Peyer's patch (tissue), 4 donors: ENCODE results near the gene HS6ST1. TPM values are rescaled to one million over a fixed set of nuclear protein-coding genes. Genes with fewer than 3 reads are reported as not detected.

Experiments
- DNase-seq, 3 donors: peaks; one replicate each; pipeline ENCODE4 v3.0.0-alpha.2; 2017 to 2019
- H3K27ac ChIP-seq, 4 donors: fragments of 200-600 bp; sonication (generic); one replicate each; pipeline ENCODE4 v1.5.1; 2016 to 2019
- H3K27me3 ChIP-seq, 2 donors: fragments of 200-600 bp; sonication (generic); one replicate each; pipeline ENCODE4 v1.5.1; 2019
- H3K36me3 ChIP-seq, 3 donors: fragments of 200-600 bp; sonication (generic); one replicate each; pipeline ENCODE4 v1.5.1; 2016 to 2019
- H3K4me1 ChIP-seq, 4 donors: fragments of 200-600 bp; sonication (generic); one replicate each; pipeline ENCODE4 v1.5.1; 2016 to 2019
- H3K4me3 ChIP-seq, 4 donors: fragments of 200-600 bp; sonication (generic); 1 replicate in 3 of 4; 2 replicates in 1 of 4; pipeline ENCODE4 v1.5.1; 2016 to 2019; ENCODE audit warnings: mild to moderate bottlenecking in 1 of 4
- H3K9me3 ChIP-seq, 4 donors: fragments of 200-600 bp; sonication (generic); one replicate each; pipeline ENCODE4 v1.5.1; 2016 to 2019; ENCODE audit warnings: mild to moderate bottlenecking in 1 of 4
- CTCF ChIP-seq, 6 experiments: fragments of 450-650 bp in 4 of 6; fragments of 200-600 bp in 2 of 6; sonication (generic) in 1 of 6; IDR thresholded peaks; one replicate each; pipeline ENCODE4 v1.5.1; 2017 to 2019; ENCODE audit warnings: antibody characterized with exemption in 6 of 6, mild to moderate bottlenecking in 3 of 6, moderate library complexity in 1 of 6
- POLR2A ChIP-seq, 2 donors: fragments of 450-650 bp; IDR thresholded peaks; one replicate each; pipeline ENCODE4 v1.5.1; 2017; ENCODE audit warnings: antibody characterized with exemption in 2 of 2, mild to moderate bottlenecking in 2 of 2, moderate library complexity in 2 of 2
- total RNA-seq, 4 donors: library from RNA; depleted of rRNA; stranded (reverse); fragments of >200 nt; gene quantifications; one replicate each; pipeline ENCODE4 v1.1.0, GENCODE V29; 2016

The HS6ST1 gene
- total RNA-seq, 4 donors from 2014 or later = 16.5 to 52.0 (median 40.2) TPM

GRCh38 chr2:128326346-128326745, 7.7 kb upstream of the HS6ST1 start:
- no peaks in the 10 kb centered on the region for H3K27me3 ChIP-seq
- H3K4me3 ChIP-seq = no peak overlapping the region
- TF ChIP-seq CTCF (IDR thresholded peaks at IDR 0.05) (no peak), POLR2A (IDR thresholded peaks at IDR 0.05) (no peak)
- no peaks in the 10 kb centered on the region for H3K36me3 ChIP-seq
- no peak overlapping the region for H3K27ac ChIP-seq
- DNase-seq = no peak
- peaks cover 0 to 8% (median 3%) of the 10 kb centered on the region in 4 donors for H3K4me1 ChIP-seq
- no peaks in the 10 kb centered on the region for H3K9me3 ChIP-seq

- Histone ChIP-seq H3K4me1 (peaks cover 0 to 9% (median 4%) of the 10 kb centered on the region in 4 donors), H3K9me3 (no peaks in the 10 kb centered on the region), H3K27me3 (no peaks in the 10 kb centered on the region), H3K4me3 (no peak overlapping the region), H3K36me3 (no peaks in the 10 kb centered on the region), H3K27ac (peak overlapping the region in 1 of 4 donors; percentile 12)
- DNase-seq = peak in 2 of 3 donors; percentile 10 to 43
- no peak for TF ChIP-seq POLR2A (IDR thresholded peaks at IDR 0.05)
- no peak for TF ChIP-seq CTCF (IDR thresholded peaks at IDR 0.05)
Observed at GRCh38 chr2:128325611-128326181, 7.0 kb upstream of the HS6ST1 start.

GRCh38 chr2:128324897-128325410, 6.3 kb upstream of the HS6ST1 start:
- no peak for TF ChIP-seq CTCF (IDR thresholded peaks at IDR 0.05)
- no peak for TF ChIP-seq POLR2A (IDR thresholded peaks at IDR 0.05)
- Histone ChIP-seq H3K4me3 (no peak overlapping the region), H3K36me3 (no peaks in the 10 kb centered on the region), H3K9me3 (no peaks in the 10 kb centered on the region), H3K27ac (no peak overlapping the region), H3K4me1 (peaks cover 0 to 9% (median 4%) of the 10 kb centered on the region in 4 donors), H3K27me3 (no peaks in the 10 kb centered on the region)
- peak in 2 of 3 donors; percentile 8 to 36 for DNase-seq

DNA sequence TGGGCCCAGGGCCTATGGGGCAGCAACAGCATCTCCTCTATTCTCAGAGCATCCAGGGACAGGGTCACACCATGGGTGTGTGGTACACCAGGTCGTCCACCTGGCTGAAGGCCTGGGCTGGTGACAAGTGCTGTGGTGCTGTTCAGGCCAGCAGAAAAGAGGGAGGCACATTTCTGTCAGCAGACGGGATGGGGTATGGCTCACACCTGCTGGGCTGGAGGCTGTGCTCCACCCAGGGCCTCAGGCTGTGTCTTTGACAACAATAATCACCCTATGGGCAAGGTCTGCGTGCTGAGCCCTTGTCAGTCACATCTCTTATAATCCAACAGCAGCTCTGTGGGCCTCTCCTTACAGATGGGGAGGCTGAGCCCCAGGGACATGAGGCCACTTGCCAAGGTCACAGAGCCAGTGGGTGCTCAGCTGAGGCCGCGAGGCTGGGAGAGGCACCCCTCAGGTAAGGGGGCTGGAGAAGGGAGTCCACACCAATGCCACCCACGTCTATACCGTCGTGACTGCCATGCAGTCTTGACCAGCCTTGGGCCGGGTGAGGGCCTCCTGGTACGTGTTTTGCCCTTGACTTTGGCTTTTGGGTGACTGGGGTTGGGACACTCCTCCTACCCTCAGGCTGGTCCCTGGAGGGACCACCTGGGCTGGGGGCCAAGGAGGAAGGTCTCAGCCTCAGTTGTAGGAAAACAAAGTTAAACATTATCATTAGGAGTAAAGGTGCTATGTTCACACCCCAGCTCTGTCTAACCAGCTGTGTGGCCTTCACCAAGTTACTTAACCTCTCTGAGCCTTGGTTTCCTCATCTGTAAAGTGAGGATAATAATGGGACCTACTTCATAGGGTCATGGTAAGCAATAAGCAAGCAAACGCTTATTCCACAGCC, 5.6 kb upstream of the HS6ST1 start:
- peak in 2 of 3 donors; percentile 14 to 34 for DNase-seq

DNA sequence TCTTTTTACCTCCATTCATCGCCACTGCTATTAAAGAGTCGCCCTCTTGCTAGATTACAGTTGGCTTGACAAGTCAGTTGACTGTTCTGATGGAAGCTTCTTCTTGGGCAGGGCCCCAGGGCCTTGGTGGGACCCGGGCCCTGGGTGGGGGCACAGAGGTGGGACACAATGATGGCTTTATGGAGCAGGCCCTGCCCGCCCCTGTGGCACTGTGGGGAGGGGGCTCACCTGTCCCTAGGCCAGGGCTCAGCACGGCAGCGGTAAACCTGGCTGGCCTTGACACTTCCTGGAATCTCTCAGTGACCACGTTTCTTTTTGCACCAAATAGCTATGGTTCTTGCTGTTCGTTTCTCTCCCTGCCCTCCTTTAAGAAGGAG, 4.9 kb upstream of the HS6ST1 start:
- DNase-seq = peak; percentile 6 to 45 (median 37)
- H3K4me3 ChIP-seq = no peak overlapping the region
- H3K27me3 ChIP-seq = no peaks in the 10 kb centered on the region
- no peaks in the 10 kb centered on the region for H3K36me3 ChIP-seq
- TF ChIP-seq POLR2A (IDR thresholded peaks at IDR 0.05) (no peak), CTCF (IDR thresholded peaks at IDR 0.05) (no peak)
- H3K9me3 ChIP-seq = no peaks in the 10 kb centered on the region
- H3K4me1 ChIP-seq = peaks cover 0 to 14% (median 7%) of the 10 kb centered on the region in 4 donors
- peak overlapping the region in 2 of 4 donors; percentile 57 to 81 for H3K27ac ChIP-seq

More for the DNA sequence above, 5.6 kb upstream of the HS6ST1 start:
- H3K4me3 ChIP-seq = no peak overlapping the region
- H3K36me3 ChIP-seq = no peaks in the 10 kb centered on the region
- no peaks in the 10 kb centered on the region for H3K27me3 ChIP-seq
- H3K4me1 ChIP-seq = peaks cover 0 to 11% (median 5%) of the 10 kb centered on the region in 4 donors
- H3K27ac ChIP-seq = no peak overlapping the region
- TF ChIP-seq CTCF (IDR thresholded peaks at IDR 0.05) = no peak
- TF ChIP-seq POLR2A (IDR thresholded peaks at IDR 0.05) = no peak
- H3K9me3 ChIP-seq = no peaks in the 10 kb centered on the region
